ENCODE results near the gene SPATA1. TPM values are rescaled to one million over a fixed set of nuclear protein-coding genes. Genes with fewer than 3 reads are reported as not detected.

The SPATA1 gene
- total and polyA plus RNA-seq, 9 of the 15 experiments (the other 6 are each of a cell fraction or from before 2014, with no cell fraction given), result 0.79 to 2.9 (median 1.5) TPM

- no peak for TF ChIP-seq NR0B1 (IDR thresholded peaks at IDR 0.05; ENCODE audit: partially characterized antibody)
- TF ChIP-seq ZNF431 (CRISPR knock-in tag; IDR thresholded peaks at IDR 0.05), result no peak
- TF ChIP-seq MED1 (CRISPR knock-in tag; IDR thresholded peaks at IDR 0.05; ENCODE audit: borderline replicate concordance), result no peak
- TF ChIP-seq STAT6 (CRISPR knock-in tag; IDR thresholded peaks at IDR 0.05), result no peak
- TF ChIP-seq FOXA1 (IDR thresholded peaks at IDR 0.05; ENCODE audit: borderline replicate concordance), result peak; percentile 67; the same call in 1 of the 2 replicates
- no peak for TF ChIP-seq ZNF311 (CRISPR knock-in tag; IDR thresholded peaks at IDR 0.05)
- no peak for TF ChIP-seq ZNF197 (CRISPR knock-in tag; IDR thresholded peaks at IDR 0.05; ENCODE audit: low read depth)
- TF ChIP-seq ZBTB33 (CRISPR knock-in tag; IDR thresholded peaks at IDR 0.05), result no peak
- TF ChIP-seq CAMTA2 (CRISPR knock-in tag; conservative IDR thresholded peaks at IDR 0.05), result no peak
- TF ChIP-seq RUNX1 (IDR thresholded peaks at IDR 0.05; ENCODE audit: low read depth), result no peak
- TF ChIP-seq ZNF280A (IDR thresholded peaks at IDR 0.05; ENCODE audit: low read depth, partially characterized antibody), result no peak
- no peak for TF ChIP-seq ZBTB49 (CRISPR knock-in tag; IDR thresholded peaks at IDR 0.05; ENCODE audit: borderline replicate concordance)
- no peak for TF ChIP-seq E2F4 (CRISPR knock-in tag; IDR thresholded peaks at IDR 0.05; ENCODE audit: low read depth)
- no peak; the same call in 1 of the 2 replicates for TF ChIP-seq FOXJ2 (tag; IDR thresholded peaks at IDR 0.05)
- no peak for TF ChIP-seq CHCHD3 (CRISPR knock-in tag; IDR thresholded peaks at IDR 0.05)
- TF ChIP-seq CBX5 (IDR thresholded peaks at IDR 0.05; ENCODE audit: borderline replicate concordance, low read depth), result no peak
Measured at GRCh38 chr1:84582802-84583587, 76.8 kb downstream of the SPATA1 start (continued).
